GM21717 (cell line): Measurements from ENCODE around the gene PRRG2.

Experiments
- ATAC-seq: cut with Tn5 transposase; IDR thresholded peaks from one replicate; pipeline ENCODE4 v1.9.1; 2021; ENCODE audit warnings: mild to moderate bottlenecking, moderate library complexity; ENCODE audit not compliant: unreplicated experiment

Gene PRRG2

GRCh38 chr19:49636233-49636932, 55.3 kb downstream of the PRRG2 start:
- ATAC-seq: no peak

GRCh38 chr19:49637821-49638738, 57.0 kb downstream of the PRRG2 start:
- ATAC-seq: no peak

GRCh38 chr19:49639401-49640112, 58.4 kb downstream of the PRRG2 start:
- no peak for ATAC-seq

GRCh38 chr19:49640113-49640898, 59.2 kb downstream of the PRRG2 start, which contains the start of gene RRAS:
Gene RRAS, minus strand, starts transcription at chr19:49640143. Its CDS starts 45 bp downstream, at chr19:49640098.
- peak; percentile 56 for ATAC-seq
